Measurements from ENCODE around the gene FAM171A1.

DNA sequence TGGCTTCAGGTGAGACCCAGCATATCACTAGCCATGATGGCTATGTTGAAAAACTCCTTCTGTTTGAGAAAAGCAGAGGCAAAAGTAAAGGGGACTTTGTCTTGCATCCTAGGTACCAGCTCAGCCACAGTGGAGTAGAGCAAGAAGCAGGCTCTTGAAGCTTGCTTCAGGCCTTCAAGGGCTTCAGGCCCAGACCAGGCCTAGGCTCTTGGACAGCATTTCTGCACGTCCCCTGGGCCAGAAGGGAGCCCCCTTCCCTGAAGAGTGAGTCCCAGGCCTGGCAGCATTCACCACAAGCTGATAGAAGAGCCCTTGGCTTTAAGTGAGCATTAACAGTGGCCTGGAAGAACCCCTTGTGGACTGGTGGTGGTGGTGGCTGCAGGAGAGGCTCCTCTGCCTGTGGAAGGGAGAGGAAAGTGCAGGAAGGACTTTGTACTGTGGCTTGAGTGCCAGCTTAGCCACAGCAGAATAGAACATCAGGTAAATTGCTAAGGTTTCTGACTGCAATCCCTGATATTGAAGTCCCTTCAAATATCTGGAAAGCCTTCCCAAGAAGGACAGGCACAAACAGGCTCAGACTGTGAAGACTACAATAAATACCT is 28.1 kb upstream of the FAM171A1 start:
- TF ChIP-seq POLR2AphosphoS5 (IDR thresholded peaks at IDR 0.05; ENCODE audit: low read depth, low read length): no peak
- no peak for TF ChIP-seq POLR2A (IDR thresholded peaks at IDR 0.05; ENCODE audit: low read depth, low read length)

All from GM12892 (cell line).